Measurements from ENCODE around the gene PARP4.
"Not testable (repeated sequence)": the region's sequence is repeated elsewhere in the genome, so short reads cannot be mapped to it uniquely, and the experiment has no call there.

Gene PARP4

GRCh38 chr13:24512197-24512907 is at the start of gene PARP4:
TSS of gene PARP4 (minus strand) at chr13:24512778. CDS start at chr13:24503776, 9,002 bp downstream.
- DNase-seq (ENCODE audit: low read depth in 2 of 2) = peak; percentile 48 to 56

- not testable (repeated sequence) for DNase-seq (ENCODE audit: low read depth in 2 of 2)
Observed at GRCh38 chr13:24560579-24561187, 48.1 kb upstream of the PARP4 start.

GRCh38 chr13:24559431-24560218 is 47.0 kb upstream of the PARP4 start:
- not testable (repeated sequence) for DNase-seq (ENCODE audit: low read depth in 2 of 2)

GRCh38 chr13:24557081-24557480 is 44.5 kb upstream of the PARP4 start:
- no peak for DNase-seq (ENCODE audit: low read depth in 2 of 2)

- not testable (repeated sequence) for DNase-seq (ENCODE audit: low read depth in 2 of 2)
Observed at GRCh38 chr13:24553892-24554291, 41.3 kb upstream of the PARP4 start.

- not testable (repeated sequence) for DNase-seq (ENCODE audit: low read depth in 2 of 2)
Observed at GRCh38 chr13:24541476-24542352, 29.1 kb upstream of the PARP4 start.

- DNase-seq (ENCODE audit: low read depth in 2 of 2) = no peak
Observed at GRCh38 chr13:24541127-24541475, 28.5 kb upstream of the PARP4 start.

GRCh38 chr13:24540236-24541126 is 27.9 kb upstream of the PARP4 start:
- DNase-seq (ENCODE audit: low read depth in 2 of 2) = no peak

- no peak for DNase-seq (ENCODE audit: low read depth in 2 of 2)
Observed at GRCh38 chr13:24539500-24540165, 27.1 kb upstream of the PARP4 start.

- DNase-seq (ENCODE audit: low read depth in 2 of 2) = no peak
Observed at GRCh38 chr13:24529478-24529877, 16.9 kb upstream of the PARP4 start.

- no peak for DNase-seq (ENCODE audit: low read depth in 2 of 2)
Observed at GRCh38 chr13:24528816-24529398, 16.3 kb upstream of the PARP4 start.

- no peak for DNase-seq (ENCODE audit: low read depth in 2 of 2)
Observed at GRCh38 chr13:24527266-24527775, 14.7 kb upstream of the PARP4 start.

- no peak for DNase-seq (ENCODE audit: low read depth in 2 of 2)
Observed at GRCh38 chr13:24520733-24521132, 8.2 kb upstream of the PARP4 start.

GRCh38 chr13:24516919-24517318 is 4.3 kb upstream of the PARP4 start:
- DNase-seq (ENCODE audit: low read depth in 2 of 2) = no peak

- DNase-seq (ENCODE audit: low read depth in 2 of 2) = no peak
Observed at GRCh38 chr13:24512908-24513213, 283 bp upstream of the PARP4 start.

GRCh38 chr13:24511816-24512196 is 772 bp downstream of the PARP4 start:
- no peak for DNase-seq (ENCODE audit: low read depth in 2 of 2)

- peak; percentile 67 to 68 for DNase-seq (ENCODE audit: low read depth in 2 of 2)
Observed at GRCh38 chr13:24511019-24511815, 1.4 kb downstream of the PARP4 start.

GRCh38 chr13:24506698-24507335 is 5.8 kb downstream of the PARP4 start:
- no peak for DNase-seq (ENCODE audit: low read depth in 2 of 2)
